HuH-7.5 (cell line): ENCODE data around the gene APIP.
A peak's percentile ranks its signal among the peaks of the same experiment; 100 is the strongest.

Experiments
- DNase-seq: peaks from one replicate; pipeline ENCODE4 v3.0.0; 2011; ENCODE audit warnings: low spot score

Gene APIP

GRCh38 chr11:34916015-34916842, at the start of gene APIP, which contains the start of gene PDHX:
TSS of gene APIP (minus strand) at chr11:34916379. CDS start at chr11:34916284, 95 bp downstream.
TSS of gene PDHX (plus strand) at chr11:34916618. CDS start at chr11:34916656, 38 bp downstream.
- DNase-seq, result peak; percentile 68

- no peak for DNase-seq
Observed at GRCh38 chr11:34964610-34965331, 48.6 kb upstream of the APIP start.

GRCh38 chr11:34963351-34963750, 47.2 kb upstream of the APIP start:
- DNase-seq, result no peak

GRCh38 chr11:34962034-34962433, 45.9 kb upstream of the APIP start:
- no peak for DNase-seq

- DNase-seq, result no peak
Observed at GRCh38 chr11:34960277-34960676, 44.1 kb upstream of the APIP start.

GRCh38 chr11:34959770-34960169, 43.6 kb upstream of the APIP start:
- no peak for DNase-seq

- DNase-seq, result no peak
Observed at GRCh38 chr11:34957606-34958005, 41.4 kb upstream of the APIP start.

- no peak for DNase-seq
Observed at GRCh38 chr11:34957206-34957605, 41.0 kb upstream of the APIP start.

- DNase-seq, result no peak
Observed at GRCh38 chr11:34953955-34954354, 37.8 kb upstream of the APIP start.

- no peak for DNase-seq
Observed at GRCh38 chr11:34948696-34949095, 32.5 kb upstream of the APIP start.

GRCh38 chr11:34944692-34945091, 28.5 kb upstream of the APIP start:
- DNase-seq, result no peak

GRCh38 chr11:34941688-34942087, 25.5 kb upstream of the APIP start:
- no peak for DNase-seq

- no peak for DNase-seq
Observed at GRCh38 chr11:34940026-34940677, 24.0 kb upstream of the APIP start.

GRCh38 chr11:34938611-34939010, 22.4 kb upstream of the APIP start:
- DNase-seq, result no peak

GRCh38 chr11:34936945-34937629, 20.9 kb upstream of the APIP start:
- no peak for DNase-seq

GRCh38 chr11:34929794-34930763, 13.9 kb upstream of the APIP start:
- DNase-seq, result no peak

GRCh38 chr11:34928960-34929680, 12.9 kb upstream of the APIP start:
- no peak for DNase-seq

GRCh38 chr11:34928268-34928959, 12.2 kb upstream of the APIP start:
- no peak for DNase-seq

- DNase-seq, result no peak
Observed at GRCh38 chr11:34926831-34927132, 10.6 kb upstream of the APIP start.
